ENCODE measurements around the gene FADS1.

FADS1 gene

GRCh38 chr11:61844909-61845565 is 28.2 kb upstream of the FADS1 start:
- Histone ChIP-seq H2AFZ (ENCODE audit: low read length, unreplicated experiment) (no peak overlapping the region), H3K27ac (ENCODE audit: low read depth, low read length) (no peak overlapping the region), H3K4me1 (ENCODE audit: control insufficient read depth, insufficient read depth, low read length, unreplicated experiment) (no peaks in the 10 kb centered on the region), H3K27me3 (ENCODE audit: insufficient read depth, low read length) (no peaks in the 10 kb centered on the region), H3K79me2 (ENCODE audit: control insufficient read depth, insufficient read depth, low read length, unreplicated experiment) (no peaks in the 10 kb centered on the region), H3K4me3 (ENCODE audit: low read depth, low read length) (no peak overlapping the region), H3K36me3 (ENCODE audit: insufficient read depth, low read length) (peaks cover 24% of the 10 kb centered on the region)

DNA sequence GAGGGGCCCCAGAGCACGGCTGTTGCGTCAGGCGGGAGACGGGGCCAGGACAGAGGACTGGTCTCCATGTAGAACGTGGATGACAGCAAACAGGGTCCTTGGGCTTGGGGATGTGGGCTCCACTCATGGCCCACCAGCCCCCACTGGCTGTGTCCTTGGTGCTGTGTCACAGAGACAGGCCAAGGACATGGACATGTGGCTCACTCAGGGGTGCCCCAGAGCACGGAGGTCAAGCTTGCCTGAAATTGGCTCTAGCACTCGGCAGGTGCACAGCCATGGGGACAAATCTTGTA is 25.7 kb upstream of the FADS1 start:
- H2AFZ ChIP-seq (ENCODE audit: low read length, unreplicated experiment), result no peak overlapping the region
- H3K36me3 ChIP-seq (ENCODE audit: insufficient read depth, low read length), result peaks cover 21% of the 10 kb centered on the region; the same call in 1 of the 2 replicates
- no peak overlapping the region for H3K4me3 ChIP-seq (ENCODE audit: low read depth, low read length)
- no peaks in the 10 kb centered on the region for H3K27me3 ChIP-seq (ENCODE audit: insufficient read depth, low read length)
- no peaks in the 10 kb centered on the region for H3K79me2 ChIP-seq (ENCODE audit: control insufficient read depth, insufficient read depth, low read length, unreplicated experiment)
- no peak overlapping the region for H3K27ac ChIP-seq (ENCODE audit: low read depth, low read length)
- H3K4me1 ChIP-seq (ENCODE audit: control insufficient read depth, insufficient read depth, low read length, unreplicated experiment), result no peaks in the 10 kb centered on the region

DNA sequence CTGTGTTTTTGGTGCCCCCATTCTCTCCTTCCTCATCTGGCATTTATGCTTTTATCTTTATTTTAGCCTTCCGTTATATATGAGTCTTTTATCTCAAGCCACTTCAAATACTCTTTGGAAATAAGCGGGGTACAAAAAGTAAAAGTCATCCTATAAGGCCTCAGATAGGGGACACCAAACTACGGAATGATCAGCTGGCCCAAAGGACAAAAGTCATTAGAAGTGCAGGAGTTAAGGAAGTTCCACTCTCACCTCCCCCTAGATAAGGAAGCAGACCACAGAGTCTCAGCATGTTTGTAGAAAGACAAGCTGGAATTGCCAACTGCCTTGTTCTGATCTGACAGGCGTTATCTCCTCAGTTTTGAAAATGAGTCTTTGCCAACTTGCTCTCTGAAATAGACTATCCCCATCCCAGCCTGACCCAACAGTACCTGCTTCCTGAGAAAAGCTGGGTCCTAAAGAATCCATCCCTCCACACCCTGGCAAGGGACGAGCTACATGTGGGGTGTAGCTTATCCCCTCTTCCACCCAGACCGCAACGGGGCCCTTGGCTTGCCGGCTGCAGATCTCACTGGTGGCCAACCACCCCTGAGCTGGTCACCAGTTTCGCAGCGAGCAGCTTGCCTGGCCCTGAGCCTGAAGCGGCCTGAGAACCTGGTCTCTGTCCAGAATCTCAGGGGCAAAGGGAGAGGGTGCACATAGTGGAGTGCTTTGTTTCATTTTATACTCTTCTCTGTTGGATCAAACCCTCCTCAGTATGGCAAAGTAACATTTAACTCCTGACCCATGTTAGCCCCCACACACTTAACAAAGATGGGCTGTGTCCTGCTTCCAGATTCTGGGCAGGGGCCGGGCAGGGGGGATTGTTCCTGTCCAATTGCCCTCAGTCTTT is 25.1 kb upstream of the FADS1 start:
- no peaks in the 10 kb centered on the region for H3K4me1 ChIP-seq (ENCODE audit: control insufficient read depth, insufficient read depth, low read length, unreplicated experiment)
- H3K36me3 ChIP-seq (ENCODE audit: insufficient read depth, low read length), result peaks cover 19% of the 10 kb centered on the region; the same call in 1 of the 2 replicates
- H3K27ac ChIP-seq (ENCODE audit: low read depth, low read length), result no peak overlapping the region

DNA sequence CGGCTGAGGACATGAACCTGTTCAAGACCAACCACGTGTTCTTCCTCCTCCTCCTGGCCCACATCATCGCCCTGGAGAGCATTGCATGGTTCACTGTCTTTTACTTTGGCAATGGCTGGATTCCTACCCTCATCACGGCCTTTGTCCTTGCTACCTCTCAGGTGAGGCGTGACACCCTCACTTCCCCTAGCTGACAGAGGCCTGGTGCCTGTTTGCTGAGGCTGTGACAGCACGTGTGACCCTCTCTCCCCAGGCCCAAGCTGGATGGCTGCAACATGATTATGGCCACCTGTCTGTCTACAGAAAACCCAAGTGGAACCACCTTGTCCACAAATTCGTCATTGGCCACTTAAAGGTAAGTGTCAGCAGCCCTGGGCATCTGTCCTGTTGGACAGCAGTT is 23.6 kb upstream of the FADS1 start:
- no peaks in the 10 kb centered on the region for H3K27me3 ChIP-seq (ENCODE audit: insufficient read depth, low read length)
- H3K36me3 ChIP-seq (ENCODE audit: insufficient read depth, low read length), result peaks cover 19% of the 10 kb centered on the region; the same call in 1 of the 2 replicates
- H3K79me2 ChIP-seq (ENCODE audit: control insufficient read depth, insufficient read depth, low read length, unreplicated experiment), result no peaks in the 10 kb centered on the region
- no peak overlapping the region for H2AFZ ChIP-seq (ENCODE audit: low read length, unreplicated experiment)
- H3K4me1 ChIP-seq (ENCODE audit: control insufficient read depth, insufficient read depth, low read length, unreplicated experiment), result peaks cover 7% of the 10 kb centered on the region
- H3K27ac ChIP-seq (ENCODE audit: low read depth, low read length), result no peak overlapping the region
- no peak overlapping the region for H3K4me3 ChIP-seq (ENCODE audit: low read depth, low read length)

More for the DNA sequence above, 25.1 kb upstream of the FADS1 start:
- no peaks in the 10 kb centered on the region for H3K27me3 ChIP-seq (ENCODE audit: insufficient read depth, low read length)
- no peak overlapping the region for H2AFZ ChIP-seq (ENCODE audit: low read length, unreplicated experiment)
- H3K4me3 ChIP-seq (ENCODE audit: low read depth, low read length), result no peak overlapping the region
- H3K79me2 ChIP-seq (ENCODE audit: control insufficient read depth, insufficient read depth, low read length, unreplicated experiment), result no peaks in the 10 kb centered on the region

DNA sequence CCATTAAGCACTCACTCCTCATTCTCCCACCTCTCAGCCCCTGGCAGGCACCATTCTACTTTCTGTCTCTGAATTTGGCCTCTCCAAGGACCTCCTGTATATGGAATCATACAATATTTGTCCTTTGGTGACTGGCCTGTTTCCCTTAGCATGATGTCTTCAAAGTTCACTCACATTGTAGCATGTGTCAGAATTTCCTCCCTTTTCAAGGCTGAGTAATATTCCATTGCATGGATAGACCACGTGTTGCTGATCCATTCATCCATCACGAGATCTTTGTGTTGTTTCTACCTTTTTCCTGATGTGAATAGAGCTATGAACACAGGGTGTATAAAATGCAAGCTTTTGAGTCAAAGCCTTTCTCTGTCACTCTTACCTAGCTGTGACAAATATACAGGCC is 22.9 kb upstream of the FADS1 start:
- Histone ChIP-seq H3K27ac (ENCODE audit: low read depth, low read length) (no peak overlapping the region), H3K4me1 (ENCODE audit: control insufficient read depth, insufficient read depth, low read length, unreplicated experiment) (peaks cover 12% of the 10 kb centered on the region), H3K79me2 (ENCODE audit: control insufficient read depth, insufficient read depth, low read length, unreplicated experiment) (no peaks in the 10 kb centered on the region), H2AFZ (ENCODE audit: low read length, unreplicated experiment) (no peak overlapping the region), H3K27me3 (ENCODE audit: insufficient read depth, low read length) (no peaks in the 10 kb centered on the region), H3K36me3 (ENCODE audit: insufficient read depth, low read length) (peaks cover 19% of the 10 kb centered on the region; the same call in 1 of the 2 replicates), H3K4me3 (ENCODE audit: low read depth, low read length) (no peak overlapping the region)

GRCh38 chr11:61838921-61839320 is 22.1 kb upstream of the FADS1 start:
- Histone ChIP-seq H3K27ac (ENCODE audit: low read depth, low read length) (no peak overlapping the region), H3K4me1 (ENCODE audit: control insufficient read depth, insufficient read depth, low read length, unreplicated experiment) (peaks cover 19% of the 10 kb centered on the region), H3K27me3 (ENCODE audit: insufficient read depth, low read length) (no peaks in the 10 kb centered on the region), H3K36me3 (ENCODE audit: insufficient read depth, low read length) (peaks cover 19% of the 10 kb centered on the region; the same call in 1 of the 2 replicates), H3K79me2 (ENCODE audit: control insufficient read depth, insufficient read depth, low read length, unreplicated experiment) (no peaks in the 10 kb centered on the region), H3K4me3 (ENCODE audit: low read depth, low read length) (no peak overlapping the region), H2AFZ (ENCODE audit: low read length, unreplicated experiment) (no peak overlapping the region)

GRCh38 chr11:61838501-61838900 is 21.7 kb upstream of the FADS1 start:
- Histone ChIP-seq H3K36me3 (ENCODE audit: insufficient read depth, low read length) (peaks cover 19% of the 10 kb centered on the region; the same call in 1 of the 2 replicates), H3K79me2 (ENCODE audit: control insufficient read depth, insufficient read depth, low read length, unreplicated experiment) (no peaks in the 10 kb centered on the region), H2AFZ (ENCODE audit: low read length, unreplicated experiment) (no peak overlapping the region), H3K4me1 (ENCODE audit: control insufficient read depth, insufficient read depth, low read length, unreplicated experiment) (peaks cover 24% of the 10 kb centered on the region), H3K27me3 (ENCODE audit: insufficient read depth, low read length) (no peaks in the 10 kb centered on the region), H3K27ac (ENCODE audit: low read depth, low read length) (no peak overlapping the region), H3K4me3 (ENCODE audit: low read depth, low read length) (no peak overlapping the region)

DNA sequence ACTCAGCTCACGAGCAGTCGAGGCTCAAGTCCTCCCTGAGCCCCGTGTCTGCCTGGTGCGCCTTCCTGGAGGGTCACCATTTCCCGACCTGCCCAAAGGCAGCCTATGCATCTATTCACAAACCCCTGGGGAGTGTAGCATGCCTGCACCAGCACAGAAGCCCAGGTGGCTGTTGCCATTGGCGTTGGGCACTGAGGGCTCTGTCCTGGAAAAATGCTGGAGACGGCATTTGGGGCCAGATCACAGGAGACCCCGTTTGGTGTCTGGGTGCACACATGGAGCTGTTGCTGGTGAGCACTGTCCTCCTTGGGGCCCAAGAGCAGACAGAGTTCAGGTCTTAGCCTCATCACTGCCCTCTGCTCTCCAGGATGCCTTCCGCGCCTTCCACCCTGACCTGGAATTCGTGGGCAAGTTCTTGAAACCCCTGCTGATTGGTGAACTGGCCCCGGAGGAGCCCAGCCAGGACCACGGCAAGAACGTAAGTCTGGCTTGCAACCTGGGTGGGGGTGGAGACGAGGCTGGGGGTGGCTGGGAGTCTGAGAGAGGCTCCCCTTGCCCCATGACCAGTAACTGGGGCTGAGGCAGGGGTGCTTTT is 20.7 kb upstream of the FADS1 start:
- Histone ChIP-seq H3K27ac (ENCODE audit: low read depth, low read length) (no peak overlapping the region), H3K27me3 (ENCODE audit: insufficient read depth, low read length) (no peaks in the 10 kb centered on the region), H3K36me3 (ENCODE audit: insufficient read depth, low read length) (peaks cover 17% of the 10 kb centered on the region; the same call in 1 of the 2 replicates), H2AFZ (ENCODE audit: low read length, unreplicated experiment) (no peak overlapping the region), H3K79me2 (ENCODE audit: control insufficient read depth, insufficient read depth, low read length, unreplicated experiment) (no peaks in the 10 kb centered on the region), H3K4me1 (ENCODE audit: control insufficient read depth, insufficient read depth, low read length, unreplicated experiment) (peaks cover 25% of the 10 kb centered on the region), H3K4me3 (ENCODE audit: low read depth, low read length) (no peak overlapping the region)

DNA sequence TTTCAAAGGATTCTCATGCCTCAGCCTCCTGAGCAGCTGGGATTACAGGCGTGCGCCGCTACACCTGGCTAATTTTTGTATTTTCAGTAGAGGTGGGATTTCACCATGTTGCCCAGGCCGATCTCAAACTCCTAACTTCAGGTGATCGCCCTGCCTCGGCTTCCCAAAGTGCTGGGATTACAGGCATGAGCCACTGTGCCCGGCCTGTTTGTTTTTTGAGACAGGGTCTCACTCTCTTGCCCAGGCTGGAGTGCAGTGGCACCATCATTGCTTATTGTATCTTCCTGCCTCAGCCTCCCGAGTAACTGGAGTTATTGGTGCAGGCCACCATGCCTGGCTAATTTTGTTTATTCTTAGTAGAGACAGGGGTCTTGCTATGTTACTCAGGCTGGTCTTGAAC is 19.4 kb upstream of the FADS1 start:
- no peak overlapping the region for H2AFZ ChIP-seq (ENCODE audit: low read length, unreplicated experiment)
- H3K4me3 ChIP-seq (ENCODE audit: low read depth, low read length), result no peak overlapping the region
- H3K4me1 ChIP-seq (ENCODE audit: control insufficient read depth, insufficient read depth, low read length, unreplicated experiment), result peaks cover 25% of the 10 kb centered on the region
- H3K27me3 ChIP-seq (ENCODE audit: insufficient read depth, low read length), result no peaks in the 10 kb centered on the region
- peaks cover 17% of the 10 kb centered on the region; the same call in 1 of the 2 replicates for H3K36me3 ChIP-seq (ENCODE audit: insufficient read depth, low read length)
- H3K79me2 ChIP-seq (ENCODE audit: control insufficient read depth, insufficient read depth, low read length, unreplicated experiment), result peaks cover 9% of the 10 kb centered on the region
- H3K27ac ChIP-seq (ENCODE audit: low read depth, low read length), result no peak overlapping the region

DNA sequence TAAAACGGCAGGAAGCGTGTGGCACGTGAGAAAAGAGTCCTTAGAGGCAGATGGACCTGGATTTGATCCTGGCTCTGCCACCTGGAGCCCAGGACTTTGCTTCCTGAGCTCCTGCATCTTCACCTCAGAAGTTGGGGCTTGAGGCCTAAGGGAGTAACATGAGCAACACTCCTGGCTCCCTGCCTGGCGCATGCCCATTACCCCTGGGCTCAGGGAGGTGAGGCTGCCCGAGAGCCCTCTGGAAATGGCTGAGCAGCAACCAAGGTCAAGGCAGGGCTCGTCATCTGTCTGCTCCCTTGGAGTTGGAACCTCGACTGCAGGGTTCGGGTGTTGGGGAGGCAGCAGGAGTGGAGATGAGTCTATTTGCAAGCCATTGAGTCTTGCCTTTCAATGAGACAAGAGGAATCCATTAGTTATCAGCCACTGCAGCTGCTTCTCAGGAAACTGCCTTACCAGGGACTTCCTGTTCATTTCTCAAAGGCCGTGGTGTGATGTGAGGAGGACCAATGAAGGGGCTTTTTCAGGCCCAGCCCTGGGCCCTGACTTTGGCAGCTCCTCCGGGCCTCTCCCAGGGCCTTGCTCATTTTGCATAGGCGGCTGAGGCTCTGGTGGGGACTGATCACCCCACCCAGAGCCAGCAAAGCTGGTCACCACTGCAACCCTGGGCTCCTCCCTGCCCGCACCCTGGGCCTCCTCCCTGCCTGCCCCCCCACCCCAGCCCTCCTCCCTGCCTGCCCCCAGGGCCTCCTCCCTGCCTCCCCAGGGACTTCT is 17.7 kb upstream of the FADS1 start:
- Histone ChIP-seq H3K27ac (ENCODE audit: low read depth, low read length) (peak overlapping the region; percentile 70), H3K4me3 (ENCODE audit: low read depth, low read length) (no peak overlapping the region), H3K27me3 (ENCODE audit: insufficient read depth, low read length) (no peaks in the 10 kb centered on the region), H3K79me2 (ENCODE audit: control insufficient read depth, insufficient read depth, low read length, unreplicated experiment) (peaks cover 25% of the 10 kb centered on the region), H2AFZ (ENCODE audit: low read length, unreplicated experiment) (no peak overlapping the region), H3K36me3 (ENCODE audit: insufficient read depth, low read length) (peaks cover 5% of the 10 kb centered on the region; the same call in 1 of the 2 replicates), H3K4me1 (ENCODE audit: control insufficient read depth, insufficient read depth, low read length, unreplicated experiment) (peaks cover 36% of the 10 kb centered on the region)
